NCI-H82 treated with DMSO at 0.1 percent for 48 hours (cell line): Measurements from ENCODE around the gene PPARG.
"Not testable (repeated sequence)": the region's sequence is repeated elsewhere in the genome, so short reads cannot be mapped to it uniquely, and the experiment has no call there.

ENCODE experiments used
- DNase-seq: peaks from one replicate; lab custom pipeline; 2025; ENCODE audit not compliant: unreplicated experiment; lab: John Stamatoyannopoulos, UW

Gene PPARG

GRCh38 chr3:12278566-12278965 is 10.3 kb upstream of the PPARG start:
- no peak for DNase-seq

GRCh38 chr3:12279591-12280326 is 9.1 kb upstream of the PPARG start:
- no peak for DNase-seq

- no peak for DNase-seq
Measured at GRCh38 chr3:12280357-12280806, 8.5 kb upstream of the PPARG start.

- DNase-seq = no peak
Measured at GRCh38 chr3:12284591-12284990, 4.3 kb upstream of the PPARG start.

GRCh38 chr3:12285003-12285555 is 3.8 kb upstream of the PPARG start:
- no peak for DNase-seq

GRCh38 chr3:12285779-12286178 is 3.1 kb upstream of the PPARG start:
- DNase-seq = not testable (repeated sequence)

GRCh38 chr3:12286504-12286903 is 2.4 kb upstream of the PPARG start:
- no peak for DNase-seq

- DNase-seq = no peak
Measured at GRCh38 chr3:12286927-12287726, 1.7 kb upstream of the PPARG start.

GRCh38 chr3:12287727-12288181 is 1.1 kb upstream of the PPARG start:
- no peak for DNase-seq

GRCh38 chr3:12289524-12289923 is 654 bp downstream of the PPARG start:
- DNase-seq = no peak

- no peak for DNase-seq
Measured at GRCh38 chr3:12292770-12293169, 3.9 kb downstream of the PPARG start.

- DNase-seq = no peak
Measured at GRCh38 chr3:12294885-12295580, 6.2 kb downstream of the PPARG start.

GRCh38 chr3:12296511-12296910 is 7.6 kb downstream of the PPARG start:
- DNase-seq = no peak

- no peak for DNase-seq
Measured at GRCh38 chr3:12299026-12299425, 10.2 kb downstream of the PPARG start.

GRCh38 chr3:12300137-12300536 is 11.3 kb downstream of the PPARG start:
- DNase-seq = no peak

GRCh38 chr3:12301031-12301430 is 12.2 kb downstream of the PPARG start:
- no peak for DNase-seq

GRCh38 chr3:12301513-12301912 is 12.6 kb downstream of the PPARG start:
- no peak for DNase-seq

GRCh38 chr3:12302564-12302963 is 13.7 kb downstream of the PPARG start:
- DNase-seq = no peak

GRCh38 chr3:12303534-12303933 is 14.7 kb downstream of the PPARG start:
- DNase-seq = no peak

- no peak for DNase-seq
Measured at GRCh38 chr3:12303993-12304392, 15.1 kb downstream of the PPARG start.

GRCh38 chr3:12307136-12307535 is 18.3 kb downstream of the PPARG start:
- DNase-seq = no peak
